Heart left ventricle (tissue), 13 donors: ENCODE results near the gene TXN2.

ENCODE experiments used
- POLR2A ChIP-seq, 2 donors: fragments of 450-650 bp; IDR thresholded peaks; one replicate each; pipeline ENCODE4 v1.6.1; 2017; ENCODE audit warnings: antibody characterized with exemption in 2 of 2, mild to moderate bottlenecking in 2 of 2, moderate library complexity in 2 of 2
- TF ChIP-seq, protein P1 (sequence below), 12 donors: fragments of 200-600 bp; sonication (generic) in 4 of 12; IDR thresholded peaks; one replicate each; pipeline versions ENCODE4 v1.5.0 to v1.8.0; 2018 to 2022; ENCODE audit warnings: antibody characterized with exemption in 12 of 12, mild to moderate bottlenecking in 5 of 12
- donor health status: ischemic (EF 13 %, LVEDD 7.1; RV severe dilation, severe dysfunction).
- donor health status: DM: no; HTN: yes; CAD: no.
- donor health status: DM: no; HTN: no; CAD: no.
- donor health status: ischemic (EF 25% LVEDD 6.9; RV normal size, moderate dysfunction).
- donor health status: ischemic (EF 25% LVEDD 5.7; RV mildly dilated, moderate dysfunction).
- donor health status: ischemic (EF 35%, LVEDD 5.7; RV mildly dilated, moderate dysfunction).
- donor health status: nonischemic (EF 11% LVEDD 7.7; RV severe dilation, severe dysfunction).
- donor health status: DM: yes; HTN: yes; CAD: no.
- donor health status: PGD.
- donor health status: ischemic (EF 29% LVEDD 5.4; RV normal size, mild dysfunction).
- donor health status: nonischemic (EF 23%, LVEDD 6.1; RV moderate dilation, normal function).

DNA sequence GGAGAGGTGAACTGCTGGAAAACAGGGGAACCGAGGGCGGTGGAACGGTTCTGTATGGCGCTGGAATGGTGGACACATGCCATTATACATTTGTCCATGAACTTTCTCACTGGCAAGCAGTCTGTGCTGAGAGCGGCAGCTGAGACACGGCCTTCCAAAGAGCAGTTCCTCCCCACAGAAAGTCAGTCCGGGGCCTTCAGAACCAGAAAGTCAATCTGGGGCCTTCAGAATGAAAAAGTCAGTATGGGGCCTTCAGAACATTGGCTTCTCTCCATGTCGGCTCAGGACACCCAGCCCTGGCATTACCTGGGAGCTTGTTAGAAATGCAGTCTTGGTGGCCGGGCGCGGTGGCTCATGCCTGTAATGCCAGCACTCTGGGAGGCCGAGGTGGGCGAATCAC lies 8.8 kb downstream of the TXN2 start:
- no peak for TF ChIP-seq POLR2A (IDR thresholded peaks at IDR 0.05)
- TF ChIP-seq, protein P1, sequence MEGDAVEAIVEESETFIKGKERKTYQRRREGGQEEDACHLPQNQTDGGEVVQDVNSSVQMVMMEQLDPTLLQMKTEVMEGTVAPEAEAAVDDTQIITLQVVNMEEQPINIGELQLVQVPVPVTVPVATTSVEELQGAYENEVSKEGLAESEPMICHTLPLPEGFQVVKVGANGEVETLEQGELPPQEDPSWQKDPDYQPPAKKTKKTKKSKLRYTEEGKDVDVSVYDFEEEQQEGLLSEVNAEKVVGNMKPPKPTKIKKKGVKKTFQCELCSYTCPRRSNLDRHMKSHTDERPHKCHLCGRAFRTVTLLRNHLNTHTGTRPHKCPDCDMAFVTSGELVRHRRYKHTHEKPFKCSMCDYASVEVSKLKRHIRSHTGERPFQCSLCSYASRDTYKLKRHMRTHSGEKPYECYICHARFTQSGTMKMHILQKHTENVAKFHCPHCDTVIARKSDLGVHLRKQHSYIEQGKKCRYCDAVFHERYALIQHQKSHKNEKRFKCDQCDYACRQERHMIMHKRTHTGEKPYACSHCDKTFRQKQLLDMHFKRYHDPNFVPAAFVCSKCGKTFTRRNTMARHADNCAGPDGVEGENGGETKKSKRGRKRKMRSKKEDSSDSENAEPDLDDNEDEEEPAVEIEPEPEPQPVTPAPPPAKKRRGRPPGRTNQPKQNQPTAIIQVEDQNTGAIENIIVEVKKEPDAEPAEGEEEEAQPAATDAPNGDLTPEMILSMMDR (IDR thresholded peaks at IDR 0.05): no peak
